Stimulated activated CD4-positive, alpha-beta T cell treated with anti-CD3 and anti-CD28 coated beads, Interleukin-4, amount 100 ng/mL, for 24 hours (primary cell): Measurements from ENCODE around the gene INTS7.
"Not testable (repeated sequence)": the region's sequence is repeated elsewhere in the genome, so short reads cannot be mapped to it uniquely, and the experiment has no call there.

Experiments used
- DNase-seq: peaks from one replicate; pipeline ENCODE4 v3.0.0-alpha.2; 2020

INTS7 gene

DNA sequence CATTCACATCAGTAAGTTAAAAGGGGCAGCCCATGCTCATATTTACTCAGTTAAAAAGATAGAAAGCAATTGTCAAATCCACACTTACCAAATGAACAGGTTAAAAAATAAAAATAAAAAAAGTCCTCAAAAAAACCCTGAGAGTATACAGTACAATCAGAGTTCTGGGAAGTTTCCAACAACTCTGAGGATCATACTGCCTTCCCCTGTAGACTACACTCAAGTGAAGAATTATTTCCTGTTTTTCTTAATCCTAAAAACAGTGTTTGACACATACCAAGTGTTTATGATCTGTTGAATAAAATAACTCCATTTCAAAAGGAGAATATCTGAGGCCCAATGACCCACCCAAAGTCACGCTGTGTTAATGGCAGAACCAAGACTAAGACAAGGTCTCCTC lies 61.8 kb downstream of the INTS7 start:
- DNase-seq: no peak

DNA sequence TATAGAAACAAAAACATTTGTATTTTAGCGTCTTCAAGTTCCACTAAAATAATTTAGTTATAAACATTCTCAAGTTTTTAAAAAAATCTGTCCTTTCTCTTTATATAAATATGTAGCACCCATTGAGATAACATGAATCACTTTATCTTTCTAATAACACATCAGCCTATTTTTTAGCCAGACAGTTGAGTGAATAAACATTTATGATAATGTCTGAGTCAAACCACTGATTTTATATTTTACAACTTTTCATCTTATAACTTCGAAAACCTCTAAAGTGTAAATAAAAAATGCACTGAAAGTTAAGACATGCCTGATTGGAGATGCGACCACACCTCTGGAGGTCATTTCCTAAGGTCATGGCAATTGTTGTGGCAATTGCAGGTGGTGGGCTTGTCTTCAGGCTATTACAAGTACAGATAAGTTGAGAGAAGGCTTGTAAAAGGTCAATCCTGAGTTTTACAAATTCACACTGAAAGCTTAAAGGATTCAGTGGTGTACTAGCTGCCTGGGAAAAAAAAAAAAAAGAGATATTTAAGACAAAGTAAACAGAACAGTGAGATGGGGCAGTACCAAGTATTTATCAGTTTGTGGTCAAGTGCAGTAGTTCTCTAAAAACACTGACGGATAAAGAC lies 67.0 kb downstream of the INTS7 start:
- DNase-seq: no peak

DNA sequence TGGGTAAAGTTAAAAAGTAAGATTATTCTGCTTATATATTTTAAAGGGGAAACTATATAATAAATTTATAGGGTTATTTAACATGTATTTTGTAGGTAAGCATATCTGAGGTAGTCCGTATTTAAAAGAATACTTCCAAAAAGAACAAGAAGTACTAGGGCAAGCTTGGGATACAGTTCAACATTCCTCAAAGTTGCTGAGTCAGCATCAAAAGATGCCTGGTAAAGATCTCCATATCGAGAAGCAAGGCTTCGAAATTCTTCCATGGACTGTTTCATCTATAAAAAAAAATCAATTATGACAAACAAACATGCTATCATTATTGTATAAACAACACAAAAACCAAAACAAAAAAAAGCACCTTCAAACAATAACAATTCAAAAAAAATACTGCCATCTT lies 67.7 kb downstream of the INTS7 start:
- DNase-seq: no peak

DNA sequence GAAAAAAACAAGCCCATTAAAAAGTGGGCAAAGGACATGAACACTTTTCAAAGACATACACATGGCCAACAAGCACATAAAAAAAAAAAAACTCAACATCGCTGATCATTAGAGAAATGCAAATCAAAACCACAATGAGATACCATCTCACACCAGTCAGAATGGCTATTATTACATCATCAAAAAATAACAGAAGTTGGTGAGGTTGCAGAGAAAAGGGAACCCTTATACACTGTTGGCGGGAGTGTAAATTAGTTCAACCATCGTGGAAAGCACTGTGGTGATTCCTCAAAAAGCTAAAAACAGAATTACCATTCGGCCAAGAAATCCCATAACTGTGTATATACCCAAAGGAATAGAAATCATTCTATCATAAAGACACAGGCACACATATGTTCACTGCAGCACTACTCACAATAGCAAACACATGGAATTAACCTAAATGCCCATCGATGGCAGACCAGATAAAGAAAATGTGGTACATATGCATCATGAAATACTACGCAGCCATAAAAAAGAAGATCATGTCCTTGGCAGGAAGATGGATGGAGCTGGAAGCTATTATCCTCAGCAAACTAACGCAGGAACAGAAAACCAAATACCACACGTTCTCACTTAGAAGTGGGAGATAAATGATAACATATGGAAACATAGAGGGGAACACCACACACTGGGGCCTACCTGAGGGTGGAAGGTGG lies 70.1 kb downstream of the INTS7 start:
- no peak for DNase-seq

DNA sequence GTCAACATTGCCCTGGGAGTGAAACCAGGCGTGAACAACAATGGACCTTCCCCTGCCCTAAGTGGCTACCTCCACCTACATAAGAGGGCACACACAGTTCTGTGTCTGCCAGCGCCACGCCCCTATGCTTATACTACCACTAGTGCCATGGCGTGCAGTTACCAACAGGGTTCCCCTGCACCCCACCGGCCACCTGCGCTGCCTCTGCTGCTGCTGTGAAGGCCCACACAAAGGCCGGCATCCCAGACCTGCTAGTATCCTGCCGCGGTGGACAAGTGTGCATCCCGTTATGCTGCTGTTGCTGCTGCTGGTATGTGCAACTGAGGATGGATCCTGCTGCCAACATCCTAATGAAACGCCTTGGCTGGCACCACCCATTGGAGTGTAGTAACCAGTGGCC lies 75.7 kb downstream of the INTS7 start:
- DNase-seq: no peak

DNA sequence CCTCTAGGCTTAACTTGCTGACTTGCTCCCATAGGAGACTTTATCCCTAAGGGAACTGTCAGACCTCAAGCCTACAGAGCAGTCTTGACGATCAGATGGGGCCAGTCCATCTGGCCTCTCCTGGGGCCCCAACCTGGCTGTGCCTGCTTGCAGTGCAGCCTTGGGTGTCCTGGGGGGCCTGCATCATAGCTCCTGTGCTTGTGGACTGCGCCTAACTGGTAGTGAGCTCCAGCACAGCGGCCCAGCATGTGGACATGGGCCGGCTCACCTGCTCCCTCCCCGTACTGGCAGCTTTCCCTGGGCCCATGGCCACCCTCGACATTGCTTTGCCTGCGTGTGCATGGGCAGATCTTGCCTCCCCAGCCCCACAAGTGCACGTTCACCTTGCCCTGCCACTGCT lies 76.1 kb downstream of the INTS7 start:
- DNase-seq: no peak

DNA sequence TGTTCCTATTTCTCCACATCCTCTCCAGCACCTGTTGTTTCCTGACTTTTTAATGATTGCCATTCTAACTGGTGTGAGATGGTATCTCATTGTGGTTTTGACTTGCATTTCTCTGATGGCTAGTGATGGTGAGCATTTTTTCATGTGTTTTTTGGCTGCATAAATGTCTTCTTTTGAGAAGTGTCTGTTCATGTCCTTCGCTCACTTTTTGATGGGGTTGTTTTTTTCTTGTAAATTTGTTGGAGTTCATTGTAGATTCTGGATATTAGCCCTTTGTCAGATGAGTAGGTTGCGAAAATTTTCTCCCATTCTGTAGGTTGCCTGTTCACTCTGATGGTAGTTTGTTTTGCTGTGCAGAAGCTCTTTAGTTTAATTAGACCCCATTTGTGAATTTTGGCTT lies 81.3 kb downstream of the INTS7 start:
- not testable (repeated sequence) for DNase-seq

DNA sequence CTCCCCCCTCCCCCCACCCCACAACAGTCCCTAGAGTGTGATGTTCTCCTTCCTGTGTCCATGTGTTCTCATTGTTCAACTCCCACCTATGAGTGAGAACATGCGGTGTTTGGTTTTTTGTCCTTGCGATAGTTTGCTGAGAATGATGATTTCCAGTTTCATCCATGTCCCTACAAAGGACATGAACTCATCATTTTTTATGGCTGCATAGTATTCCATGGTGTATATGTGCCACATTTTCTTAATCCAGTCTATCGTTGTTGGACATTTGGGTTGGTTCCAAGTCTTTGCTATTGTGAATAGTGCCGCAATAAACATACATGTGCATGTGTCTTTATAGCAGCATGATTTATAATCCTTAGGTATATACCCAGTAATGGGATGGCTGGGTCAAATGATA lies 81.8 kb downstream of the INTS7 start:
- DNase-seq: not testable (repeated sequence)

DNA sequence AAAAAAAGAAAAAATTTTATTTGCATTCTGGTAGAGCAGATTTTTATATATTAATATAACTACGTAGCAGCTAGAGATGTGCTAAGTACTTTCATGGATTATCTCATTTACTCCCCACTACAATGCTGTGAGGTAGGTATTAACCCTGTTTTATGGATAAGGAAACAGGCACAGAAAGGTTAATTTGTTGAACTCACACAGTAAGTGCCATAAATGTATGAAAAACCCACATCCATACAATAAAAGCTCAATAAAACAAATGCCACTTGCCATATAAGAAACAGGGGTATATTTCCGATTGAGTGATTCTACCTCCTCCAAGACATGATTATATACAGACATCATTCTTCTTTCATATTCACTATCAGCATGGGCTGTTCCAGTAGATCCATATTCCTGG lies 83.1 kb downstream of the INTS7 start:
- no peak for DNase-seq

DNA sequence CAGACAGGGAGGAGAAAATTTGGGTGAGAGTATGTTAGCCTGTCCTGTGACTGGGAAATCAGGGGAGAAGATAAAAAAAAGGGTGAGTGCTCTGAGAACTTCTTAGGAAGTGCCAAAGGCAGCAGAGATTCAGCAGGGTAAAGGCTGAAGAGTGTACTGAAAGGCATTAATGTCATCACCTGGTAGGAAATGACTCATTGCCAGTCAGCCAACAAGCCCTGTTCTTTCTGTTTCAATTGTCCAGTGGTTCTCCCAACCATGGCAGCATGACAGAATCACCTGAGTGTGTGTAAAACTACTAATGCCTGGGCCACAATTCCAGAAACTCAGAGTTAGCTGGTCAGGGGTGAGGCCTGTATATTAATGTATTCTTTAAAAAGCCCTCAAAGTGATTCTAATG lies 83.5 kb downstream of the INTS7 start:
- no peak for DNase-seq

DNA sequence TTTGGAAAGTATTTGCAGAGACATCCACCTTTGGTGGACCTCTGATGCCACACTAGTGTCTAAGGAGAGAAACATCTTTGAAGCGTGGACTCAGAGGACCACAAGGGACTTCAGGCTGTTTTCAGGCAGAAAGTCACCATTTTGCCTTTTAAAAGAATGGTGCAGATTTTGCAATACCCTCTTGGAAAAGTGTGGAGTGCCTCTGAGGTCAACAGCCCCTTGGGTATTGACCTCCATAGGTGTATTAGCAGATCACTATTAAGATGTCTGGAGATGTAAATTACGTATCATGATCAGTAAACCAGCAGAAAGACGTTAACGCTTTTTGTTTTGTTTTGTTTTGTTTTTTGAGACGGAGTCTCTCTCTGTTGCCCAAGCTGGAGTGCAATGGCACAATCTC lies 87.0 kb downstream of the INTS7 start:
- no peak for DNase-seq

DNA sequence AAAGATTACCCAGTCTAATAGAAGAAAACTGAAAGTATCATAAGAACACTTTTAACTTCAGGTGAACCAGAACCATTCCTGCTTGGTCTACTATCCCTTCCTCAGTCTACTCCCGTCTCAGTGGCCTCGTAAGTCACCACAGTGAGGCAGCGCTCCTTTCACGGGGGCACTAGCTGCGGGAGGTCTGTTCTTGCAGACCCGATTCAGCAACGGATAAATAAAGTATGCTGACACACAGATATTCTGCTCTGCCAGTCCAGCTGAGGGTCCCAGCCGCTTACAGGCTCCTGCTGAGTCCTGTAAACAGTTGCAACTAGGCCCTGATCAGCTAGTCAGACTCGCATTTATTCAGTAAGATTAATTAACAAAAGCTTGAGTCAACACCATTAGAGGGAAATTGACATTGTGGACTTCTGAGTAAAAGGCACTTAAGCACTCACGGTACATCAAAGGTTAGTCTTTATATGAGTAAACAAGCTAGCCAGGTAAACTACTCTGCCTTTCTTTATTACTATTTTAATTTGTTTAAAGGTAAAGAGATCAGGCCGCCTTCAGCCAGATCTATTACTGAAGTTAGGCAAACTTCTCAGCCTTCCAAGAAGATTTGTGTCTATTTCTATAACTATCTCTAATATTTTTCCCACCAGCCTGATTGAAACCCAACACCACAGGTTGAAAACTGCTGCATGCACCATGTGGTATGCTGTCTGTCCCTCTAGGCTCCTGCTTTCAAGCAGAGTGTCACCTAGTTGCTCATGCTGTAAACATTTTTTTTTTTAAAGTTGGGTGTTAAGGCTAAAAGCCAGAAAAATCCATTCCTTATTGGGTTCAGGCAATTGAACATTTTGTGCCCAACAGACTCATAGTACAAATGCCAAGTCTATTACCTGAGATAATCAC lies 87.7 kb downstream of the INTS7 start:
- DNase-seq: no peak

DNA sequence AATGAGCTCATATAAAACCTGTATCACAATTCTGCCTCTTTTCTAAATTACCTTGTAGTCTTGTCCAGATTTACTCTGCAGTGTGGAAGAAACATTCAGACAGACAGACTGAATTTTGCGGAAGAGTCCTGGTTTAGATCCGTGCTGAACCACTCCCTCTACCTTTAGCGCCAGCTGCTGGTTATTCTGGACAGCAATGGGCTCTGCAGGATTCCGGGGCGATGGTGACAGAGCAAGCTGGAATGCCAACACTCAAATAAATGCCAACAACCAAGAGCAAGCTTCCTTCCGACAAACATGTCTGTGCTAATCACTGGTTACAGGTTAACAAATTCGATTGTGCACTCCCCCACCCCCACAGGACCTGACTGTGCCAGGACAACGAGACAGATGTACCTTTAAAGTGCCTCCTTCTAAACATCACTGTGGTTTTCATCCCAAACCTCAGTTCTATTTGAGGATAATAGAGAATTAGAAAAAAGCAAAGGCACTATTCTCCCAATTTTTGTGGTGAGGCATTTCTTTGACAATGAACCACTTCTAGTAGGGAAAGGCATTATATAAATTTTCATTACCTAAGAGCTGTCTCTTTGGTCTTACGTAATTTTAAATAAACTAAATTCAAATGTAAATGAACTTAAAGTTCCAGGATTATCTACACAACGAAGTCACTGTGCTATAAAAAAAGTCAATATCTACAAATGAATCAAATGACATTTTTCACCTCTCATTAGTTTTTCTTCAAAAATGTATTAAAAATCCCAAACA lies 90.4 kb downstream of the INTS7 start:
- no peak for DNase-seq

DNA sequence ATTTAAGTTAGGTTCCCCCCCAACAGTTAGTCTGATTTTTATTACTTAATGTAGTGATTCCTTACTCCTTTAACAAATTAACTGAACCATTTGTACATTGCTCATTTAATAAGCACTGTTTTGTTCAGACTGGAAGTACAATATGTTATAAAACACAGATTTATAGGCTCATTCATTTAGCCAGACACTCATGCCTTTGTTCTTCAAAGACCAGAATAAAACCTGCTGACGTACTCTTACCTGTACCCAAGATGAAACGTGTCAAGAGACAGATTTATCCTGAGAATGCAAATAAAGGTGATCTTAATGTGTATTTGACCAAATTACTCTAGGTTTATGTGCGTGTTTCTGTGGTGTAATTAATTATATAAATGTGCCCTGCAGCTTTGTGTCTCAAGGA lies 92.8 kb downstream of the INTS7 start:
- no peak for DNase-seq

DNA sequence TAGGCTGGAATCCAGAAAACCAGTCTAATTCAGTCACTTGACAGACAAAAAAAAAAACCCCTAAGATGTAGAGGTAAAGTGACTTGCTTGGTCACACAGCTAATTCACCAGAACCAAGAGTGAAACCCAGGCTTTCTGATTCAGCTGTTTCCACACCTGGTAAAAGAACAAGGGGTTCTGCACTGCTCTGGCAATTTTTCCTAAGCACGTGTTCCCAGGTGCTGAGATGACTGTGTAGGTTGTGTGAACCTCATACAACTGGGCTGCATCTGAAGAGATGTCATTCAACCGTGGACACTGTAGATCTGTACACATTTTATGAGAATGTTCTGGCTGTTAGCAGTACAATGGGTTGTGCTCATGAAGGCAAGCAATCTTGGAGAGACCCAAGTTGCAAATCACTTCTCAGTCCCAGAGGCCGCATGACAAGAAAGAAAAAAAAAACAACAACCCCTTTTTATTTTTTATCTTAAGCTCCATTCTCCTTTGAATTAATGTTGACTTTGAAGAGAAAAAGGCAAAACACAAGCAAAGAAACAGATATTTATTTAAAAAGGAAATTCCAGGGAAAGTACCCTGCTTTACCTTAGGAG lies 95.4 kb downstream of the INTS7 start:
- peak; percentile 64 for DNase-seq

DNA sequence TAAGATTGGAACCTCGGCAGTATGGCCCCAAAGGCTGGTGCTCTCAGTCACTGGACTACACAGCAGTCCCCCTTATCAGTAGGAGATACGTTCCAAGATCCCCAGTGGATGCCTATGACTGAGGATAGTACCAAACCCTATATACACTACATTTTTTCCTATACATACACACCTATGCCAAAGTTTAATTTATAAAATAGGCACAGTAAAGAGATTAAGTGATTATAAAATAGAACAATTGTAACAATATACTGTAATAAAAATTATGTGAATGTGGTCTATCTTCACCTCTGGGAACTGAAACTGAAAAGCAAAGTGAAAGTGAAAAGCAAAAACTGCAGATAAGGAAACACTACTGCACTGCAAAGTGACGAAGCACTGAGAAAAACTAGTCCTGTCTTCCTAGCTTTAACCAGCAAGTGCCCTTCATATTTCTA lies 96.8 kb downstream of the INTS7 start:
- no peak for DNase-seq

DNA sequence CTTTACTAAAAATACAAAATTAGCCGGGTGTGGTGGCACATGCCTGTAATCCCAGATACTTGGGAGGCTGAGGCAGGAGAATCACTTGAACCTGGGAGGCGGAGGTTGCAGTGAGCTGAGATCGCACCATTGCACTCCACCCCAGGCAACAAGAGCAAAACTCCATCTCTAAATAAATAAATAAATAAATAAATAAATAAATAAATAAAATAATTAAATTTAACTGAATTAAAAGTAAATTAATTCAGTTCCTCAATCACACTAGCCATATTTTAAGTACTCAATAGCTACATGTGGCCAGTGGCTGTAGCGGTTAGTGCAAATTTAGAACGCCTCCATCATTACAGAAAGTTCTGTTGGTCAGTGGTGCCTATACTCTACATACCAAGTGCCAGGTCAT lies 97.9 kb downstream of the INTS7 start:
- not testable (repeated sequence) for DNase-seq

DNA sequence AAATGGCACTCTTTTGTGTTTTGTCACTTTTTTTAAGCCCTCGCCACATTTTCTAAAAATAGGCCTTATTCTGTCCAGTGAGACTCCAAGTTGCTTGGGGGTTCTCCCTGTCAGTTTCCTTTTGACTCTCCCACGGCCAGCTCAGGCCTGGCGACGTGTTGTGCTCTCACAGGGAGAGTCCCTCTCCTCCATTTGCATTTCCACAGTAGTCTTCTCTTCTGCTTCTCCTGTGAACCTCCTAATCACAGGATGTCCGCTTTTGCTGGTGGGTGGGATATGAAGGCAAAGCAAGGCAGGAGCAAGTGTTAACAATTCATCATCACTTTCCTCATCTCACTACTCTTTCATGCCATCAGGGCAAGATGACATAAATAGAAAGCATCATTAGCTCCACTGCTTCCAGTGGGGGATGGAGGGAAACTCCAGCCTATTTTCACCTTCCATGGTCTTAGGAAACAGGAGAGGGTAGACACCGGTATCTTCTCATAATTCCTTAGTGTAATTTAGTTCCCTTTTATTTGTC lies 99.8 kb downstream of the INTS7 start:
- DNase-seq: peak; percentile 80

DNA sequence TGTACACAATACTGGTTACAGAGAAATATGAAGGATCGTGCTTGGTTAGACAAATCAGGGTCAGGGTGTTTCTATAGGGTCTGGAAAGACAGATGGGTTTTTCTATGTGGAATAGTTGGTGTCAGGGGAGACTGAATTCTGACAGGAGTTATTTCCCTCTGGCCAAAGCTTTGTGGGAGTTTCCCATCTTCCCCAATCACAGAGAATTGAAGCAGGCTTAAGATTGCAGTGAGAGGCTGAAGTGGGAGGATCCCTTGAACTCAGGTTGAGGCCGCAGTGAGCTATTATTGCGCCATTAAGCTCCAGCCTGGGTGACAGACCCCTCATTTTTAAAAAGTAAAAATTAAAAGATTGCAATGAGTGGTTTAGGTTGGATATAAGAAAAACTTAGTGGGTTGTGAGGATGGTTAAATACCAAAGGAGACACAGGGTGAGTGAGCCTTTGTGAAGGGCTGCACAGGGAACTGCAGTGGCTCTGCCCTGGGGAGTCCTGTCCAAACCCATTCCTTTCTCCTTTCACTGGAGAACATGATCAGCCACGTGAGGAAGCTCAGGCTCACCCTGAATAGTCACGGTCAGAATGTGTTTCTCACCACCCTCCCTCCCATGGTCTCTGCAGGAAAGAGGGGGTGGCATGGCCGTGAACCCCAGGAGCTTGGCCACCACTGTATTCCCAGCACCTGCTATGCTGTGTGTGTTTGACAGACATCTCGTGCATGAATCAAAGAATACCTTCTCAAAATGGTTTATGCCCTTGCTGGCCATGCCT lies 101.2 kb downstream of the INTS7 start:
- DNase-seq: no peak

DNA sequence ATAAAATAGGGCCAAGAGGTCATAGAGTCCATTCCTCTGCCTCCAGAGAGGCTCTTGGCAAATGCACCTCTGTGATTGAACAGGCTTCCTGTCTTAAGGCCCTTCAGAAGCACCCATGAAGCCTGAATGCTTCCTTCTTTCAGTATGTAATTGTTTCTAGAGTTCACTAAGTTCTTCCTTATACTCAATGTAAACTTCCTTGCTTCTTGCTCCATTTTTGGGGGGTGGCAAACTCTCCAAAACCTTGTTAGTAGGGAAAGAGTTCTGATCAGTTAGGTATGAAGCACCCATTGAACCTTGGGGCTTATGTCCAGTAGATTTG lies 102.5 kb downstream of the INTS7 start:
- no peak for DNase-seq

DNA sequence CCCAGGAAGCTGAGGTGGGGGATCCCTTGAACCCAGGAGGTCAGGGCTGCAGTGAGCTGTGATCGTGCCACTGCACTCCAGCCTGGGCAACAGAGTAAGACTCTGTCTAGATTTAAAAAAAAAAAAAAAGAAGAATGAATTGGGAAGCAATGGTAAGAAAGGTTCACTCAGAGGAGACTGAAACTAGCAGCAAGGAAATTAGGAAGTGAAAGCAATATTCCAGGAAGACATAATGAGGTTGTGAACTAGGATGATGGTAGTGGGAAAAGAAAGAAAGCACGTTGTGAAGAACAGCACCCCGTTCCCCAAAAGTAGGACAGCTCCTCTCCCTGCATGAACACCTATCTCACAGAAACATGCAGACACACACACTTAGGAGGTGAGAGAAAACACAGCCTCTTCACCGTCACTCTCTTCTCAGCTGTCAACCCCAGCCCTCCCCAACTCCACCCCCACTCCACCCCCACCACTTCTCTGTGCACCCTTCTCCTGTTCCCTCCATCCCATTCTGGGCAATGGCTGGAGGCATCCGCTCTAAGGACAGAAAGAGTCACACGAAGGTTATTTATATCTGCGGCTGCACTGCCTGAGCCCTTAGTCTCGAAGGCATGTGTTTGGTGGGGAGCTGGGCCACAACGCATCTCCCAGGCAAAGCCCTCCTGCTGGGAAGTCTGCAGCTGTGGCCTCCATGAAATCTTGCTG lies 103.0 kb downstream of the INTS7 start:
- no peak for DNase-seq
